ENCODE data around the gene CAV3.

The CAV3 gene

DNA sequence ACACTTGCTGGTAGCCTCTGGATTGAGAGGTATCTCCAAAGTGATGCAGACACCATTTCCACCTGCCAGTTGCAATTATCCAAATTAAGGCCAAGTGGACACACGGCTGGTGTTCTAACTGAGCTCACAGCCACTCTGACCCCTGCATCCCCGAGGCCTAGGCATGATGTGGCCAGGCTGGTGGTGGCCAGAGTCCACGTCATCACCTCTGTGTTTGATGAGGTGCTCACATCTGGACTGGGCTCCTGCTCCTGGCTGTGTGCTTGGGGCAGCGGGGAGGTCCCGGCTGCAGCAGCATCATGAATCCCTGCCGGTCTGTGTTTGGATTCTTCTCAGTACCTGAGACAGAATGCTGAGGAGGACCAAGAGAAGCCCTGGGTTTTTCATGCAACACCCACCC is 30.9 kb downstream of the CAV3 start:
- TF ChIP-seq, protein P1, sequence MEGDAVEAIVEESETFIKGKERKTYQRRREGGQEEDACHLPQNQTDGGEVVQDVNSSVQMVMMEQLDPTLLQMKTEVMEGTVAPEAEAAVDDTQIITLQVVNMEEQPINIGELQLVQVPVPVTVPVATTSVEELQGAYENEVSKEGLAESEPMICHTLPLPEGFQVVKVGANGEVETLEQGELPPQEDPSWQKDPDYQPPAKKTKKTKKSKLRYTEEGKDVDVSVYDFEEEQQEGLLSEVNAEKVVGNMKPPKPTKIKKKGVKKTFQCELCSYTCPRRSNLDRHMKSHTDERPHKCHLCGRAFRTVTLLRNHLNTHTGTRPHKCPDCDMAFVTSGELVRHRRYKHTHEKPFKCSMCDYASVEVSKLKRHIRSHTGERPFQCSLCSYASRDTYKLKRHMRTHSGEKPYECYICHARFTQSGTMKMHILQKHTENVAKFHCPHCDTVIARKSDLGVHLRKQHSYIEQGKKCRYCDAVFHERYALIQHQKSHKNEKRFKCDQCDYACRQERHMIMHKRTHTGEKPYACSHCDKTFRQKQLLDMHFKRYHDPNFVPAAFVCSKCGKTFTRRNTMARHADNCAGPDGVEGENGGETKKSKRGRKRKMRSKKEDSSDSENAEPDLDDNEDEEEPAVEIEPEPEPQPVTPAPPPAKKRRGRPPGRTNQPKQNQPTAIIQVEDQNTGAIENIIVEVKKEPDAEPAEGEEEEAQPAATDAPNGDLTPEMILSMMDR (IDR thresholded peaks at IDR 0.05; ENCODE audit: low read depth, low read length): no peak
- no peak for DNase-seq (ENCODE audit: extremely low read depth, low read depth)

DNA sequence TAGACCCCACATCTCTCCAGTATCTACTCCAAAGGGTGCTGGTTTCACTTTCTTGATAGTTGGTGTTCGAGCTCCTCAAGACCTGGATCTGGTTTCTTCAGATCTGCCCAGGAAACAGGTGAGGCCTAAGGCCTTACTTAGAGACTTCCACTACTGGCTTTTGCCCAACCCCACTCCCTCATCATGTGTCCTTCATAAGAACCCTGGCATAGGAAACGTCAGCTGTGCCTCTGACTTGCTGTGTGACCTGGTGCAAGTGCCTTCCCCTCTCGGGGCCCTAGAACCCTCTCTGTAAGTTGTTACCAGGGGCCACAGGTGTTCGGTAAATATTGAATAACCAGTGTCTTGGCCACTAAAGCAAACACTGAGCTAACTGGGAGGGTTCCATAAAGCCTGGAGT is 31.9 kb downstream of the CAV3 start:
- TF ChIP-seq, protein P1 (IDR thresholded peaks at IDR 0.05; ENCODE audit: low read depth, low read length): no peak
- DNase-seq (ENCODE audit: extremely low read depth, low read depth): no peak

DNA sequence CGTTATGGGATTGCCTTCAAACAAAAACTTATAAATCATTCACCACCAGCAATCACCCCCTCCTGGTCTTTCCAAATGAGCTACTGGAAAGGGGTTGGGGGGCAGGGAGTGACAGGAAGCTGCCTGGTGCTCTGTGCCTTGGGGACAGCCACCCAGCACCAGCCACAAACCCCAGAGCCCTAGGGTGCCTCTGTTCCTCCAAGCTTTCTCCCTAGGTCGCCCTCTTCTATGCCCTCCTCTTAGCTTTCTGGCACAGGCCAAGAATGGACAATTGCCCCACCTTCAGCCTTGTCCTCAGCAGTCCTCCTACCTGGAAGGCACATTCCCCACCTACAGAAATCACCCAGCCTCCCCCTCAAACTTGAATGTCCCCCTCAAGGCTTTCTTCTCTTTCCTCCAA is 32.5 kb downstream of the CAV3 start:
- TF ChIP-seq, protein P1 (IDR thresholded peaks at IDR 0.05; ENCODE audit: low read depth, low read length): no peak
- DNase-seq (ENCODE audit: extremely low read depth, low read depth): no peak

DNA sequence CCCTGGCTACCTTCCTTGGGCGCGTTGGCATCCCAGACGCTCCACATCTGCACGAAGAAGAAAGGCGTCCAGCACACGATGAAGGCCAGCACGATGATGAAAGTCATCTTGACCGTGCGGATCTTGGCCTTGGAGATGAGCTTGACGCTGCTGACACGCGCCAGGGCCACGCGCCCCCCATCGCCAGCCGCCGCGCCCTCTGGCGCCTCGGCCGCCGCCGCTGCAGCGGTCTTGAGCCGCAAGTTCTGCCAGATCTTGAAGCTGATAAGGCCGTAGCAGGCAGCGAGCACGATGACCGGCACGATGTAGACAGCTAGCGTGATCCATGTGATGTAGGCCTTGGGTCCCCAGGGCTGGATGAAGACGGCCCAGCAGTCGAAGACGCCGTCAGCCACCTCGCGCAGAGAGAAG is 33.7 kb downstream of the CAV3 start:
- TF ChIP-seq, protein P1 (IDR thresholded peaks at IDR 0.05; ENCODE audit: low read depth, low read length): no peak
- no peak for DNase-seq (ENCODE audit: extremely low read depth, low read depth)

DNA sequence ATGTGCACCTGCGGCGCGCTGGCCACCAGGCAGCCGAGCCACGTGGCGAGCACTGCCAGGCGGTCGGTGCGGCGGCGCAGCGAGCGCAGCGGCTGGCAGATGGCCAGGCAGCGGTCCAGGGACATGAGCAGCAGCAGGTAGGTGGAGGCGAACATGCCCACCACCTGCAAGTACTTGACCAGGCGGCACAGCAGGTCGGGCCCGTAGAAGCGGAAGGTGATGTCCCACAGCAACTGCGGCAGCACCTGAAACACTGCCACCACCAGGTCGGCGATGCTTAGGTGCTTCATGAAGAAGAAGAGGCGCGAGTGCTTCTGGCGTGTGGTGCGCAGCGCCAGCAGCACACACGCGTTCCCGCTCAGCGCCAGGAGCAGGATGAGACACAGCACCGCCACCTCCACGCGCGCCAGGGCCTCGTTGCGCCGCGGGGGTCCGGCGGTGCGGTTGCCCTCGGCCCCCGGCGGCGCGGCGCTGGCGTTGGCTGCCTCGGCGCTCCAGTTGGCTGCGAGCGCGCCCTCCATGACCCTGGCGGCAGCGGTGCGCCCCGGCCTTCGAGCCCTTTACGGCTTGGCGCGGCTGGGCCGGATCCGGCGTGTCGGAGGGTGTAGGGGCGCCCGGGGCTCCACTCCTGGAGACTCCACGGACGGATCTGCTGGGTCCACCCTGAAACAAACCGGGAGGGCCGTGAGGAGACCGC is 34.2 kb downstream of the CAV3 start:
- DNase-seq (ENCODE audit: extremely low read depth, low read depth): no peak

DNA sequence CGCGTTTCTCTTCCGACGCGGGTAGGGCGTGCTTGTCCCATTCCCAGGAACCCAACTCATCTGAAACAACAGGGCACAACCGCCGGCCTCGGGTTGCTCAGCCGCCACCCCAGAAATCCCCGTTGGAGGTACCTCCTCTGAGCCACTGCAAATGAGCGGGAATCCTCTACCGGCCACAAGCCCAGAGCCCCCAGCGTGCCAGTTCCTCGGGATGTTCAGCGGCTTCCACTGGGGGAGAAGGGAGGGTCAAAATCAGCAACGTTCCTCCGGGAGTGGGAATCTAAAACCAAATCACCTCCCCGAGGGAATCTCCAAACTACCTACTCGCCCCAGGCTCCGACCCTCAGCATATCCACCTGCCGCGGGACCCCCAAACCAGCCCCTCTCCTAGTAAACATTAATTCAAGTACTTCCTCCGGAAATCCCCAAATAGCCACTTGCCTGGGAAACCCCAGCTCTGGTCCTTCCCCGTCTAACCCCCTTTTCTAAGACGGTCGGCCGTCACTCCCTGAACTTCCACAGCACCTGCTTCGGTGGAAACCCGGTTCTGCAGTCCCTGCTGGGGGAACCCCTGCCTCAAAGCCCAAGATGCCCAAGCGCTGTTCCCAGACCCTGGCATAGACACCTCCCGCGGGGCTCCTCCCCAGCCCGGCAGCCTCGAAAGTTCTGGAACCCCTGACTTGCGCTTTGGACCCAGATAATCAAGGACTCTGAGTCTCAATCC is 34.9 kb downstream of the CAV3 start:
- TF ChIP-seq, protein P1 (IDR thresholded peaks at IDR 0.05; ENCODE audit: low read depth, low read length): no peak
- DNase-seq (ENCODE audit: extremely low read depth, low read depth): no peak

More for the DNA sequence above, 34.2 kb downstream of the CAV3 start:
- TF ChIP-seq, protein P1 (IDR thresholded peaks at IDR 0.05; ENCODE audit: low read depth, low read length): peak; percentile 6

DNA sequence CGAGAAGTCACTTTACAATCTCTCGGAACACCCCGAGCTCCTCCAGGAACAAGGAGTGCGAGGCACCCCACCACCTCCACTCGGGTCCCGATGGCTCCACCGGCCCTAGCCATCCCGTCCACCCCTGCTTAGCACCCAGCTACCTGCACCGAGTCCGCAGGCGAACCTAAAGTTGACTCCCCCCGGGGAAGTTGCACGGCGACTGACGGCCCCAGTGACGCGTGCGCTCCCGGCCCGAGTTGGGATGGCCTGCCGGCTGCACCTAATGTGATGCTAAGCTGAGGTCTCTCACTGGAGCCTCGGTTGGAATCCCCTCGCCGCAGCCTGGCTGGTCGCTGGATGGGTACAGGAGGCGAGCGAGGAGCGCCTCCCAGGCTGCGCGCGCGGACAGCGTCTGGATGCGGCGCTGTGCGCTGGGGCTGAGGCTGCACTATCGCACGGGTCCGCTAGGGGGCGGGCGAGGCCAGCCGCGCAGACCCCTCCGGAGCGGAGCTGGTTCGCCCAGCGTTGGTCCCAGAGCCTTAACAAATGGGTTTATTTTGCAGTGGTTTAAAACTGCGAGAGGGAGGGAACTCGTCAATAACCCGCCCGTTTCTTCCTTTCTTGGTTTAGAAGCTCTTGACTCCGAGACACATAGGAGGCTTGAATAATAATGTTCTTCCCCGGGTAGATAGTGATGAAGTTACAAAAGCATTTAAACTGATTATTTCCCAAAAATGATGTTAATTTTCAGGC is 35.7 kb downstream of the CAV3 start, which contains the start of gene OXTR:
TSS of gene OXTR (minus strand) at position 526 of the 735 bp plus-strand sequence. CDS start 1,426 bp downstream, outside the sequence.
- DNase-seq (ENCODE audit: extremely low read depth, low read depth): peak; percentile 40

More for the DNA sequence above, 35.7 kb downstream of the CAV3 start, which contains the start of gene OXTR:
- TF ChIP-seq, protein P1 (IDR thresholded peaks at IDR 0.05; ENCODE audit: low read depth, low read length): peak; percentile 94
